Large intestine (tissue), 3 donors: ENCODE data around the gene CEP72. TPM values are rescaled to one million over a fixed set of nuclear protein-coding genes. Genes with fewer than 3 reads are reported as not detected.
"Not testable (repeated sequence)": the region's sequence is repeated elsewhere in the genome, so short reads cannot be mapped to it uniquely, and the experiment has no call there.

Experiments
- DNase-seq, 2 donors: peaks; one replicate each; pipeline versions ENCODE4 v3.0.0 to v3.0.0-alpha.2; 2013
- H3K27ac ChIP-seq: one replicate; pipeline ENCODE4 v1.5.1; 2013; ENCODE audit warnings: low read length
- H3K27me3 ChIP-seq: 2 replicates; pipeline ENCODE4 v1.6.1; 2013; ENCODE audit warnings: low read length; ENCODE audit not compliant: control insufficient read depth, insufficient read depth
- H3K36me3 ChIP-seq: 2 replicates; pipeline ENCODE4 v1.6.1; 2013; ENCODE audit warnings: low read length; ENCODE audit not compliant: control insufficient read depth, insufficient read depth
- H3K4me1 ChIP-seq: one replicate; pipeline ENCODE4 v1.6.1; 2013; ENCODE audit warnings: low read length; ENCODE audit not compliant: control insufficient read depth, insufficient read depth
- H3K4me3 ChIP-seq: one replicate; pipeline ENCODE4 v1.5.1; 2013; ENCODE audit warnings: low read length
- H3K9me3 ChIP-seq: one replicate; pipeline ENCODE4 v1.6.1; 2013; ENCODE audit warnings: mild to moderate bottlenecking, low read depth, low read length, moderate library complexity; ENCODE audit not compliant: control insufficient read depth
- WGBS: methylation state at CpG from one replicate; pipeline ENCODE4 v1.1.5; 2013; ENCODE audit warnings: low lambda C conversion rate; ENCODE audit not compliant: insufficient coverage; 5-methylcytosine and 5-hydroxymethylcytosine counted together
- polyA plus RNA-seq: library from polyadenylated mRNA; unstranded; fragments of 120-200 nt; gene quantifications from one replicate; pipeline ENCODE4 v1.2.1, GENCODE V29; 2013

CEP72 gene
- polyA plus RNA-seq, 1 donor = 8.5 TPM

GRCh38 chr5:695475-695874 lies 83.3 kb downstream of the CEP72 start:
- not testable (repeated sequence) for DNase-seq, H3K27me3 ChIP-seq, H3K27ac ChIP-seq, H3K4me3 ChIP-seq, H3K36me3 ChIP-seq, H3K4me1 ChIP-seq
- WGBS = no CpG with 5 or more reads among the region's 13 CpGs
- peaks cover 14% of the 10 kb centered on the region for H3K9me3 ChIP-seq

GRCh38 chr5:696191-696590 lies 84.1 kb downstream of the CEP72 start:
- not testable (repeated sequence) for H3K27ac ChIP-seq, H3K4me1 ChIP-seq, H3K27me3 ChIP-seq, DNase-seq, H3K4me3 ChIP-seq, H3K36me3 ChIP-seq
- peaks cover 14% of the 10 kb centered on the region for H3K9me3 ChIP-seq
- no CpG with 5 or more reads among the region's 8 CpGs for WGBS

GRCh38 chr5:696753-697702 lies 84.9 kb downstream of the CEP72 start:
- not testable (repeated sequence) for H3K36me3 ChIP-seq, H3K4me3 ChIP-seq, H3K27me3 ChIP-seq, H3K4me1 ChIP-seq, H3K27ac ChIP-seq, DNase-seq
- H3K9me3 ChIP-seq = peaks cover 14% of the 10 kb centered on the region
- no CpG with 5 or more reads among the region's 21 CpGs for WGBS

Other genes starting within 250 kb of the CEP72 start
- 59.1 TPM for gene EXOC3, start 169.2 kb upstream of the CEP72 start, polyA plus RNA-seq
- 203 TPM for gene SLC9A3, start 87.9 kb upstream of the CEP72 start, polyA plus RNA-seq
- 8.8 TPM for gene TPPP, start 81.0 kb downstream of the CEP72 start, polyA plus RNA-seq
- 16.1 TPM for gene ZDHHC11B, start 172.4 kb downstream of the CEP72 start, polyA plus RNA-seq
- gene ZDHHC11, start 238.6 kb downstream of the CEP72 start, polyA plus RNA-seq = 41.0 TPM